Coronary artery (tissue), 2 donors: Measurements from ENCODE around the gene PRSS8.
"Not testable (repeated sequence)": the region's sequence is repeated elsewhere in the genome, so short reads cannot be mapped to it uniquely, and the experiment has no call there.

Experiments
- DNase-seq: peaks from one replicate; pipeline ENCODE4 v3.0.0-alpha.2; 2017; ENCODE audit warnings: low spot score
- H3K27ac ChIP-seq, 2 donors: fragments of 200-600 bp; sonication (generic); one replicate each; pipeline ENCODE4 v1.5.1; 2016 to 2019
- H3K4me3 ChIP-seq: fragments of 200-600 bp; sonication (generic); 2 replicates; pipeline ENCODE4 v1.5.1; 2016; ENCODE audit warnings: mild to moderate bottlenecking, moderate library complexity
- CTCF ChIP-seq: fragments of 200-600 bp; sonication (generic); IDR thresholded peaks from one replicate; pipeline ENCODE4 v1.5.1; 2019; ENCODE audit warnings: antibody characterized with exemption

PRSS8 gene

GRCh38 chr16:31106509-31107464 lies 28.7 kb downstream of the PRSS8 start:
- TF ChIP-seq CTCF = no peak
- no peak overlapping the region for H3K4me3 ChIP-seq
- DNase-seq = no peak
- H3K27ac ChIP-seq = no peak overlapping the region

GRCh38 chr16:31105677-31106213 lies 29.8 kb downstream of the PRSS8 start:
- Histone ChIP-seq H3K4me3 (peak overlapping the region; percentile 62), H3K27ac (peak overlapping the region in 1 of 2 donors; percentile 65)

GRCh38 chr16:31100876-31101641 lies 34.5 kb downstream of the PRSS8 start:
- DNase-seq, H3K4me3 ChIP-seq, H3K27ac ChIP-seq: not testable (repeated sequence)

More at GRCh38 chr16:31105677-31106213, 29.8 kb downstream of the PRSS8 start:
- peak; percentile 70 for TF ChIP-seq CTCF
- no peak for DNase-seq

- H3K27ac ChIP-seq = no peak overlapping the region
- TF ChIP-seq CTCF = no peak
- DNase-seq = no peak
- no peak overlapping the region for H3K4me3 ChIP-seq
Measured at GRCh38 chr16:31099860-31100638, 35.5 kb downstream of the PRSS8 start.

- no peak for TF ChIP-seq CTCF
- peak within 1 kb of the TSS; percentile 93 for H3K4me3 ChIP-seq
- DNase-seq = peak; percentile 98
- peak within 1 kb of the TSS; percentile 77 to 94 for H3K27ac ChIP-seq
Measured at GRCh38 chr16:31094424-31095120, 41.0 kb downstream of the PRSS8 start, which contains the start of gene VKORC1. Gene VKORC1, minus strand, starts transcription at chr16:31094797. Its CDS starts 68 bp downstream, at chr16:31094729.

GRCh38 chr16:31094088-31094423 lies 41.5 kb downstream of the PRSS8 start:
- no peak for TF ChIP-seq CTCF

More at GRCh38 chr16:31094088-31094423, 41.5 kb downstream of the PRSS8 start:
- H3K4me3 ChIP-seq = peak overlapping the region; percentile 93
- peak overlapping the region; percentile 77 to 94 for H3K27ac ChIP-seq
- DNase-seq = no peak
